Measurements from ENCODE around the gene TMEM72.

- TF ChIP-seq CTCF (IDR thresholded peaks at IDR 0.05): no peak
- no peak for TF ChIP-seq POLR2A (IDR thresholded peaks at IDR 0.05)
Observed at GRCh38 chr10:44982496-44982895, 71.4 kb downstream of the TMEM72 start.

Measured in testis (tissue), 2 donors.